Neural cell (in vitro differentiated cells): ENCODE results near the gene MMP20. TPM values are rescaled to one million over a fixed set of nuclear protein-coding genes. Genes with fewer than 3 reads are reported as not detected.

Experiments used
- H2AFZ ChIP-seq: fragments of 200-600, 300-800 bp; sonication (generic), shearing (Covaris generic); 2 replicates; pipeline ENCODE4 v1.6.0; 2014; ENCODE audit warnings: low read depth, mild to moderate bottlenecking, antibody characterized with exemption, low read length, moderate library complexity
- H3F3A ChIP-seq: fragments of 200-600 bp; shearing (Covaris generic); 2 replicates; pipeline ENCODE4 v1.6.1; 2016; ENCODE audit warnings: mild to moderate bottlenecking, moderate library complexity, mixed read lengths, antibody characterized with exemption, low read length; ENCODE audit not compliant: insufficient read depth, poor library complexity, severe bottlenecking
- H3K27ac ChIP-seq: fragments of 200-600, 300-800 bp; sonication (generic), shearing (Covaris generic); 2 replicates; pipeline ENCODE4 v1.5.1; 2014; ENCODE audit warnings: mild to moderate bottlenecking, low read length, moderate library complexity
- H3K27me3 ChIP-seq: fragments of 300-800, 200-600 bp; sonication (generic), shearing (Covaris generic); 2 replicates; pipeline ENCODE4 v1.6.0; 2014; ENCODE audit warnings: mild to moderate bottlenecking, low read depth, low read length, moderate library complexity; ENCODE audit not compliant: insufficient read depth
- H3K36me3 ChIP-seq: fragments of 300-800, 200-600 bp; sonication (generic), shearing (Covaris generic); 2 replicates; pipeline ENCODE4 v1.5.1; 2014; ENCODE audit warnings: mild to moderate bottlenecking, antibody characterized with exemption, low read length, moderate library complexity; ENCODE audit not compliant: insufficient read depth
- H3K4me2 ChIP-seq: fragments of 300-800, 200-600 bp; sonication (generic), shearing (Covaris generic); 2 replicates; pipeline ENCODE4 v1.6.0; 2014; ENCODE audit warnings: mild to moderate bottlenecking, low read length
- H3K4me3 ChIP-seq: fragments of 300-800, 200-600 bp; sonication (generic), shearing (Covaris generic); 2 replicates; pipeline ENCODE4 v1.5.1; 2014; ENCODE audit warnings: mild to moderate bottlenecking, low read length, moderate library complexity
- H3K79me2 ChIP-seq: fragments of 200-600 bp; shearing (Covaris generic); replicated peaks from 2 replicates; pipeline ENCODE4 v1.6.0; 2014; ENCODE audit warnings: mild to moderate bottlenecking, low read length, moderate library complexity; ENCODE audit not compliant: insufficient read depth
- H3K9ac ChIP-seq: fragments of 300-800, 200-600 bp; sonication (generic), shearing (Covaris generic); 2 replicates; pipeline ENCODE4 v1.6.1; 2016; ENCODE audit warnings: mild to moderate bottlenecking, low read length, mixed read lengths
- H3K9me2 ChIP-seq: fragments of 200-600 bp; shearing (Covaris generic); 2 replicates; pipeline ENCODE4 v1.6.1; 2016; ENCODE audit warnings: mild to moderate bottlenecking, low read length, mixed read lengths; ENCODE audit not compliant: insufficient read depth
- H3K9me3 ChIP-seq: fragments of 200-600, 300-800 bp; sonication (generic), shearing (Covaris generic); 2 replicates; pipeline ENCODE4 v1.6.1; 2016; ENCODE audit warnings: mild to moderate bottlenecking, mixed run types, low read length, moderate library complexity, mixed read lengths
- H4K20me1 ChIP-seq: fragments of 200-600 bp; shearing (Covaris generic); 2 replicates; pipeline ENCODE4 v1.6.1; 2016; ENCODE audit warnings: mild to moderate bottlenecking, mixed run types; ENCODE audit not compliant: insufficient read depth
- EP300 ChIP-seq: fragments of 450-650 bp; conservative IDR thresholded peaks from 2 replicates; pipeline ENCODE4 v1.6.1; 2014; ENCODE audit warnings: antibody characterized with exemption, mild to moderate bottlenecking, moderate library complexity; ENCODE audit not compliant: poor library complexity, severe bottlenecking
- EZH2 ChIP-seq: fragments of 200-600, 300-800 bp; shearing (Covaris generic), sonication (generic); IDR thresholded peaks from 2 replicates; pipeline ENCODE4 v1.6.1; 2014; ENCODE audit warnings: antibody characterized with exemption, low read length, borderline replicate concordance, mild to moderate bottlenecking; ENCODE audit not compliant: insufficient read depth, poor library complexity, severe bottlenecking
- MXI1 ChIP-seq: fragments of 450-650 bp; conservative IDR thresholded peaks from 2 replicates; pipeline ENCODE4 v1.6.1; 2014; ENCODE audit warnings: antibody characterized with exemption, mild to moderate bottlenecking; ENCODE audit not compliant: poor library complexity, severe bottlenecking
- POLR2AphosphoS5 ChIP-seq: IDR thresholded peaks from 2 replicates; pipeline ENCODE4 v1.6.1; 2012
- RAD21 ChIP-seq: fragments of 450-650 bp; conservative IDR thresholded peaks from 2 replicates; pipeline ENCODE4 v1.6.1; 2014; ENCODE audit warnings: antibody characterized with exemption, mild to moderate bottlenecking, moderate library complexity
- SMC3 ChIP-seq: fragments of 450-650 bp; conservative IDR thresholded peaks from 2 replicates; pipeline ENCODE4 v1.6.1; 2014; ENCODE audit warnings: antibody characterized with exemption, mild to moderate bottlenecking, moderate library complexity; ENCODE audit not compliant: poor library complexity
- TAF1 ChIP-seq: IDR thresholded peaks from 2 replicates; pipeline ENCODE4 v1.6.1; 2012; ENCODE audit warnings: low read depth
- polyA plus RNA-seq: library from polyadenylated mRNA; depleted of rRNA; stranded (reverse); fragments of >200 nt; gene quantifications from 2 replicates; pipeline ENCODE4 v1.2.3, GENCODE V29; 2014
- TF ChIP-seq, protein P1 (sequence below): fragments of 450-650 bp; IDR thresholded peaks from 2 replicates; pipeline ENCODE4 v1.5.1; 2014; ENCODE audit warnings: antibody characterized with exemption, mild to moderate bottlenecking, moderate library complexity; ENCODE audit not compliant: poor library complexity, severe bottlenecking
- TF ChIP-seq, protein P2 (sequence below): IDR thresholded peaks from 2 replicates; pipeline ENCODE4 v1.6.1; 2012; ENCODE audit warnings: borderline replicate concordance

Gene MMP20
- polyA plus RNA-seq, 1 donor from 2014 or later: not detected

- TF ChIP-seq, protein P1, sequence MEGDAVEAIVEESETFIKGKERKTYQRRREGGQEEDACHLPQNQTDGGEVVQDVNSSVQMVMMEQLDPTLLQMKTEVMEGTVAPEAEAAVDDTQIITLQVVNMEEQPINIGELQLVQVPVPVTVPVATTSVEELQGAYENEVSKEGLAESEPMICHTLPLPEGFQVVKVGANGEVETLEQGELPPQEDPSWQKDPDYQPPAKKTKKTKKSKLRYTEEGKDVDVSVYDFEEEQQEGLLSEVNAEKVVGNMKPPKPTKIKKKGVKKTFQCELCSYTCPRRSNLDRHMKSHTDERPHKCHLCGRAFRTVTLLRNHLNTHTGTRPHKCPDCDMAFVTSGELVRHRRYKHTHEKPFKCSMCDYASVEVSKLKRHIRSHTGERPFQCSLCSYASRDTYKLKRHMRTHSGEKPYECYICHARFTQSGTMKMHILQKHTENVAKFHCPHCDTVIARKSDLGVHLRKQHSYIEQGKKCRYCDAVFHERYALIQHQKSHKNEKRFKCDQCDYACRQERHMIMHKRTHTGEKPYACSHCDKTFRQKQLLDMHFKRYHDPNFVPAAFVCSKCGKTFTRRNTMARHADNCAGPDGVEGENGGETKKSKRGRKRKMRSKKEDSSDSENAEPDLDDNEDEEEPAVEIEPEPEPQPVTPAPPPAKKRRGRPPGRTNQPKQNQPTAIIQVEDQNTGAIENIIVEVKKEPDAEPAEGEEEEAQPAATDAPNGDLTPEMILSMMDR: no peak
- TF ChIP-seq RAD21 (no peak), SMC3 (no peak), POLR2AphosphoS5 (no peak), MXI1 (no peak), EP300 (no peak), TAF1 (no peak), EZH2 (no peak)
- TF ChIP-seq, protein P2, sequence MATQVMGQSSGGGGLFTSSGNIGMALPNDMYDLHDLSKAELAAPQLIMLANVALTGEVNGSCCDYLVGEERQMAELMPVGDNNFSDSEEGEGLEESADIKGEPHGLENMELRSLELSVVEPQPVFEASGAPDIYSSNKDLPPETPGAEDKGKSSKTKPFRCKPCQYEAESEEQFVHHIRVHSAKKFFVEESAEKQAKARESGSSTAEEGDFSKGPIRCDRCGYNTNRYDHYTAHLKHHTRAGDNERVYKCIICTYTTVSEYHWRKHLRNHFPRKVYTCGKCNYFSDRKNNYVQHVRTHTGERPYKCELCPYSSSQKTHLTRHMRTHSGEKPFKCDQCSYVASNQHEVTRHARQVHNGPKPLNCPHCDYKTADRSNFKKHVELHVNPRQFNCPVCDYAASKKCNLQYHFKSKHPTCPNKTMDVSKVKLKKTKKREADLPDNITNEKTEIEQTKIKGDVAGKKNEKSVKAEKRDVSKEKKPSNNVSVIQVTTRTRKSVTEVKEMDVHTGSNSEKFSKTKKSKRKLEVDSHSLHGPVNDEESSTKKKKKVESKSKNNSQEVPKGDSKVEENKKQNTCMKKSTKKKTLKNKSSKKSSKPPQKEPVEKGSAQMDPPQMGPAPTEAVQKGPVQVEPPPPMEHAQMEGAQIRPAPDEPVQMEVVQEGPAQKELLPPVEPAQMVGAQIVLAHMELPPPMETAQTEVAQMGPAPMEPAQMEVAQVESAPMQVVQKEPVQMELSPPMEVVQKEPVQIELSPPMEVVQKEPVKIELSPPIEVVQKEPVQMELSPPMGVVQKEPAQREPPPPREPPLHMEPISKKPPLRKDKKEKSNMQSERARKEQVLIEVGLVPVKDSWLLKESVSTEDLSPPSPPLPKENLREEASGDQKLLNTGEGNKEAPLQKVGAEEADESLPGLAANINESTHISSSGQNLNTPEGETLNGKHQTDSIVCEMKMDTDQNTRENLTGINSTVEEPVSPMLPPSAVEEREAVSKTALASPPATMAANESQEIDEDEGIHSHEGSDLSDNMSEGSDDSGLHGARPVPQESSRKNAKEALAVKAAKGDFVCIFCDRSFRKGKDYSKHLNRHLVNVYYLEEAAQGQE: no peak
- Histone ChIP-seq H3F3A (no peaks in the 10 kb centered on the region), H3K9me3 (no peaks in the 10 kb centered on the region), H3K4me2 (no peak overlapping the region), H3K4me3 (no peak overlapping the region), H3K9me2 (no peaks in the 10 kb centered on the region), H3K36me3 (no peaks in the 10 kb centered on the region), H3K79me2 (no peaks in the 10 kb centered on the region), H4K20me1 (no peaks in the 10 kb centered on the region), H3K27ac (no peak overlapping the region), H3K9ac (no peak overlapping the region), H2AFZ (no peak overlapping the region), H3K27me3 (no peaks in the 10 kb centered on the region)
These were observed 22.3 kb upstream of the MMP20 start for GRCh38 chr11:102647430-102647829.

GRCh38 chr11:102643941-102644340, 18.8 kb upstream of the MMP20 start:
- no peak for TF ChIP-seq MXI1
- no peak for TF ChIP-seq SMC3
- no peak for TF ChIP-seq POLR2AphosphoS5
- TF ChIP-seq, protein P1: no peak
- TF ChIP-seq TAF1: no peak
- TF ChIP-seq, protein P2: no peak
- no peak for TF ChIP-seq EZH2
- no peak for TF ChIP-seq RAD21
- TF ChIP-seq EP300: no peak
- no peak overlapping the region for H3K4me3 ChIP-seq
- H3K9me3 ChIP-seq: no peaks in the 10 kb centered on the region
- H3K27ac ChIP-seq: no peak overlapping the region
- no peak overlapping the region for H2AFZ ChIP-seq
- H3K79me2 ChIP-seq: no peaks in the 10 kb centered on the region
- no peaks in the 10 kb centered on the region for H4K20me1 ChIP-seq
- H3K9ac ChIP-seq: no peak overlapping the region
- no peaks in the 10 kb centered on the region for H3K36me3 ChIP-seq
- H3K27me3 ChIP-seq: no peaks in the 10 kb centered on the region
- H3K4me2 ChIP-seq: no peak overlapping the region
- no peaks in the 10 kb centered on the region for H3F3A ChIP-seq
- no peaks in the 10 kb centered on the region for H3K9me2 ChIP-seq
